ENCODE results near the gene POLR1E. TPM values are rescaled to one million over a fixed set of nuclear protein-coding genes. Genes with fewer than 3 reads are reported as not detected.

Gene POLR1E
- total RNA-seq, 4 donors from 2014 or later, result 16.7 to 22.3 (median 17.6) TPM

GRCh38 chr9:37541465-37541864 lies 55.7 kb downstream of the POLR1E start:
- ATAC-seq (no peak), DNase-seq (no peak)
- Histone ChIP-seq H3K4me1 (peaks cover 10 to 16% of the 10 kb centered on the region in 2 donors), H3K4me3 (no peak overlapping the region), H3K9me3 (no peaks in the 10 kb centered on the region), H3K27ac (no peak overlapping the region), H3K27me3 (no peaks in the 10 kb centered on the region), H3K36me3 (peaks cover 0 to 39% of the 10 kb centered on the region in 2 donors)
- intact Hi-C loops (cut with DNase I; ENCODE audit: low total_unique reads), result no loop called here
- TF ChIP-seq CTCF (IDR thresholded peaks at IDR 0.05 in 4 of 5, conservative IDR thresholded peaks at IDR 0.05 in 1 of 5) (no peak), POLR2A (IDR thresholded peaks at IDR 0.05) (no peak)
- in situ Hi-C loops (cut with MboI; ENCODE audit: low sequenced_read_pairs in 4 of 4), result no loop called here

GRCh38 chr9:37542488-37542887 lies 56.7 kb downstream of the POLR1E start:
- in situ Hi-C loops (cut with MboI; ENCODE audit: low sequenced_read_pairs in 4 of 4) (no loop called here), intact Hi-C loops (cut with DNase I; ENCODE audit: low total_unique reads) (no loop called here)
- TF ChIP-seq POLR2A (IDR thresholded peaks at IDR 0.05), result no peak
- no peak for TF ChIP-seq CTCF (IDR thresholded peaks at IDR 0.05 in 4 of 5, conservative IDR thresholded peaks at IDR 0.05 in 1 of 5)
- no peak for ATAC-seq
- Histone ChIP-seq H3K27me3 (no peaks in the 10 kb centered on the region), H3K4me1 (peaks cover 10 to 16% of the 10 kb centered on the region in 2 donors), H3K4me3 (no peak overlapping the region), H3K36me3 (peaks cover 0 to 29% of the 10 kb centered on the region in 2 donors), H3K9me3 (no peaks in the 10 kb centered on the region), H3K27ac (no peak overlapping the region)
- DNase-seq, result no peak

GRCh38 chr9:37542895-37543294 lies 57.1 kb downstream of the POLR1E start:
- Histone ChIP-seq H3K27me3 (no peaks in the 10 kb centered on the region), H3K36me3 (peaks cover 0 to 24% of the 10 kb centered on the region in 2 donors), H3K9me3 (no peaks in the 10 kb centered on the region), H3K4me1 (peaks cover 10 to 16% of the 10 kb centered on the region in 2 donors), H3K27ac (no peak overlapping the region), H3K4me3 (no peak overlapping the region)
- intact Hi-C loops (cut with DNase I; ENCODE audit: low total_unique reads) (no loop called here), in situ Hi-C loops (cut with MboI; ENCODE audit: low sequenced_read_pairs in 4 of 4) (no loop called here)
- TF ChIP-seq CTCF (IDR thresholded peaks at IDR 0.05 in 4 of 5, conservative IDR thresholded peaks at IDR 0.05 in 1 of 5) (no peak), POLR2A (IDR thresholded peaks at IDR 0.05) (no peak)
- ATAC-seq, result no peak
- DNase-seq, result no peak

- H3K36me3 ChIP-seq, result peaks cover 0 to 20% of the 10 kb centered on the region in 2 donors
- H3K9me3 ChIP-seq, result no peaks in the 10 kb centered on the region
- H3K4me3 ChIP-seq, result no peak overlapping the region
- in situ Hi-C loops (cut with MboI; ENCODE audit: low sequenced_read_pairs in 4 of 4), result no loop called here
- no peaks in the 10 kb centered on the region for H3K27me3 ChIP-seq
- DNase-seq (no peak), ATAC-seq (no peak)
- TF ChIP-seq CTCF (IDR thresholded peaks at IDR 0.05 in 4 of 5, conservative IDR thresholded peaks at IDR 0.05 in 1 of 5), result no peak
- intact Hi-C loops (cut with DNase I; ENCODE audit: low total_unique reads), result no loop called here
- H3K27ac ChIP-seq, result no peak overlapping the region
- peaks cover 10 to 16% of the 10 kb centered on the region in 2 donors for H3K4me1 ChIP-seq
Measured at GRCh38 chr9:37543468-37543867, 57.7 kb downstream of the POLR1E start.

- no peak for DNase-seq
- intact Hi-C loops (cut with DNase I; ENCODE audit: low total_unique reads), result no loop called here
- Histone ChIP-seq H3K27ac (no peak overlapping the region), H3K27me3 (no peaks in the 10 kb centered on the region), H3K4me3 (no peak overlapping the region), H3K9me3 (no peaks in the 10 kb centered on the region), H3K4me1 (peaks cover 13 to 16% of the 10 kb centered on the region in 2 donors), H3K36me3 (no peaks in the 10 kb centered on the region)
- TF ChIP-seq POLR2A (IDR thresholded peaks at IDR 0.05) (no peak), CTCF (IDR thresholded peaks at IDR 0.05 in 4 of 5, conservative IDR thresholded peaks at IDR 0.05 in 1 of 5) (no peak)
- in situ Hi-C loops (cut with MboI; ENCODE audit: low sequenced_read_pairs in 4 of 4), result no loop called here
- ATAC-seq, result no peak
Measured at GRCh38 chr9:37547328-37547878, 61.7 kb downstream of the POLR1E start.
